CD4-positive, alpha-beta T cell (primary cell): ENCODE measurements around the gene ZNF480. TPM values are rescaled to one million over a fixed set of nuclear protein-coding genes. Genes with fewer than 3 reads are reported as not detected.

ENCODE experiments used
- ATAC-seq: fragments of 200-7000 bp; cut with Tn5 transposase; one replicate; pipeline ENCODE4 v1.10.0; 2022; ENCODE audit warnings: mild to moderate bottlenecking; ENCODE audit not compliant: poor library complexity
- CTCF ChIA-PET: fragments of 350-600 bp; sonication (Branson Sonifier 250); formaldehyde crosslinking; loops from one replicate; lab custom pipeline; 2021; ENCODE audit warnings: antibody characterized with exemption, inconsistent platforms; lab: Charles Lee
- POLR2A ChIA-PET: fragments of 350-600 bp; sonication (Branson Sonifier 250); formaldehyde crosslinking; loops from one replicate; lab custom pipeline; 2021; ENCODE audit warnings: antibody characterized with exemption, inconsistent platforms; lab: Charles Lee
- DNase-seq, 14 experiments: peaks; one replicate each; pipeline ENCODE4 v3.0.0-alpha.2; 2013 to 2020; ENCODE audit warnings: mixed read lengths in 2 of 14
- H3K27ac ChIP-seq, 2 donors: one replicate each; pipeline versions ENCODE4 v1.5.1 to v1.7.0; 2013; ENCODE audit warnings: low read length in 2 of 2, low read depth in 1 of 2, mild to moderate bottlenecking in 1 of 2
- H3K27me3 ChIP-seq, 2 experiments: 1 replicate in 1 of 2; 2 replicates in 1 of 2; pipeline versions ENCODE4 v1.6.1 to v1.7.0; 2013; ENCODE audit warnings: low read length in 2 of 2, control low read depth in 1 of 2, mild to moderate bottlenecking in 1 of 2, moderate library complexity in 1 of 2; ENCODE audit not compliant: insufficient read depth in 2 of 2, control insufficient read depth in 1 of 2
- H3K36me3 ChIP-seq: one replicate; pipeline ENCODE4 v1.6.1; 2013; ENCODE audit warnings: low read length, control low read depth; ENCODE audit not compliant: insufficient read depth
- H3K4me1 ChIP-seq: one replicate; pipeline ENCODE4 v1.6.1; 2013; ENCODE audit warnings: low read length, control low read depth; ENCODE audit not compliant: insufficient read depth
- H3K4me3 ChIP-seq: one replicate; pipeline ENCODE4 v1.5.1; 2013; ENCODE audit warnings: mild to moderate bottlenecking, low read length, moderate library complexity
- H3K9me3 ChIP-seq, 2 experiments: 1 replicate in 1 of 2; 2 replicates in 1 of 2; pipeline versions ENCODE4 v1.6.1 to v1.7.0; 2013; ENCODE audit warnings: low read length in 2 of 2, mild to moderate bottlenecking in 2 of 2, control low read depth in 1 of 2, moderate library complexity in 1 of 2; ENCODE audit not compliant: control insufficient read depth in 1 of 2, insufficient read depth in 1 of 2
- H3K27ac Mint-ChIP-seq: one replicate; pipeline ENCODE4 v1.8.0; 2020; ENCODE audit warnings: mixed read lengths
- H3K27me3 Mint-ChIP-seq: one replicate; pipeline ENCODE4 v1.8.0; 2021; ENCODE audit warnings: mixed read lengths
- H3K36me3 Mint-ChIP-seq: one replicate; pipeline ENCODE4 v1.8.0; 2021; ENCODE audit warnings: low read depth, mixed read lengths
- H3K4me1 Mint-ChIP-seq: one replicate; pipeline ENCODE4 v1.8.0; 2021; ENCODE audit warnings: low read depth, mixed read lengths
- H3K4me3 Mint-ChIP-seq: one replicate; pipeline ENCODE4 v1.8.0; 2020; ENCODE audit warnings: mild to moderate bottlenecking, mixed read lengths
- H3K9me3 Mint-ChIP-seq: one replicate; pipeline ENCODE4 v1.8.0; 2020; ENCODE audit warnings: mixed read lengths
- intact Hi-C, 2 experiments: fragments of 100-400 bp; cut with DNase I in 1 of 2; cut with micrococcal nuclease in 1 of 2; formaldehyde crosslinking; loops; one replicate each; pipeline versions ENCODE4 v1.15.1 to v1.9.0; 2023 to 2025; cut with DNase I, micrococcal nuclease
- total RNA-seq, 174 experiments: library from RNA in 2 of 174; stranded (reverse) in 2 of 174; gene quantifications; one replicate each; pipeline ENCODE4 v1.2.3 and lab custom pipeline; 2021 to 2026
- TF ChIP-seq, protein P1 (sequence below): fragments of 200-600 bp; IDR thresholded peaks from one replicate; pipeline ENCODE4 v1.8.0; 2022; ENCODE audit warnings: antibody characterized with exemption, mild to moderate bottlenecking

Gene ZNF480
- total RNA-seq, 2 experiments from 2014 or later: 4.8 to 5.3 TPM

DNA sequence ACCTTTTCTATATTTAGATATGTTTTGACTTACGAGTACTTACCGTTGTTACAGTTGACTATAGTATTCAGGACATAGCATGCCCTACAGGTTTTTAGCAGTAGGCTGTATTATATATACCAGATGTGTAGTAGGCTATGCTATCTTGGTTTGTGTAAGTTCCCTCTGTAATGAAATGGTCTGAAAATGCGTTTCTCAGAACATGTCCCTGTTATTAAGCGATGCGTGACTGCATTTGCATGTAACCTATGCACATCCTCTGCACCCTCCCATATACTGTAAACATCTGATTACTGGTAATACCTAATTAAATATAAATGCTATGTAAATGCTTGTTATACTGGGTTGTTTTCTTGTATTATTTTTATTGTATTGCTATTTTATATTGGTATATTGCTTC is 21.0 kb upstream of the ZNF480 start:
- peaks cover 29% of the 10 kb centered on the region for H3K4me1 ChIP-seq
- no peaks in the 10 kb centered on the region for H3K27me3 ChIP-seq
- Mint-ChIP-seq H3K4me3 (no peak overlapping the region), H3K27me3 (no peaks in the 10 kb centered on the region), H3K9me3 (peaks cover 16% of the 10 kb centered on the region), H3K4me1 (peaks cover 39% of the 10 kb centered on the region), H3K36me3 (peaks cover 93% of the 10 kb centered on the region), H3K27ac (no peak overlapping the region)
- CTCF ChIA-PET: no interaction called here
- no peak overlapping the region for H3K27ac ChIP-seq
- no peak overlapping the region for H3K4me3 ChIP-seq
- ATAC-seq (no peak), DNase-seq (no peak)
- intact Hi-C loops: no loop called here
- H3K9me3 ChIP-seq: peaks cover 43 to 54% of the 10 kb centered on the region in 2 experiments
- H3K36me3 ChIP-seq: peaks cover 50% of the 10 kb centered on the region
- TF ChIP-seq, protein P1, sequence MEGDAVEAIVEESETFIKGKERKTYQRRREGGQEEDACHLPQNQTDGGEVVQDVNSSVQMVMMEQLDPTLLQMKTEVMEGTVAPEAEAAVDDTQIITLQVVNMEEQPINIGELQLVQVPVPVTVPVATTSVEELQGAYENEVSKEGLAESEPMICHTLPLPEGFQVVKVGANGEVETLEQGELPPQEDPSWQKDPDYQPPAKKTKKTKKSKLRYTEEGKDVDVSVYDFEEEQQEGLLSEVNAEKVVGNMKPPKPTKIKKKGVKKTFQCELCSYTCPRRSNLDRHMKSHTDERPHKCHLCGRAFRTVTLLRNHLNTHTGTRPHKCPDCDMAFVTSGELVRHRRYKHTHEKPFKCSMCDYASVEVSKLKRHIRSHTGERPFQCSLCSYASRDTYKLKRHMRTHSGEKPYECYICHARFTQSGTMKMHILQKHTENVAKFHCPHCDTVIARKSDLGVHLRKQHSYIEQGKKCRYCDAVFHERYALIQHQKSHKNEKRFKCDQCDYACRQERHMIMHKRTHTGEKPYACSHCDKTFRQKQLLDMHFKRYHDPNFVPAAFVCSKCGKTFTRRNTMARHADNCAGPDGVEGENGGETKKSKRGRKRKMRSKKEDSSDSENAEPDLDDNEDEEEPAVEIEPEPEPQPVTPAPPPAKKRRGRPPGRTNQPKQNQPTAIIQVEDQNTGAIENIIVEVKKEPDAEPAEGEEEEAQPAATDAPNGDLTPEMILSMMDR: no peak
- POLR2A ChIA-PET: no interaction called here

DNA sequence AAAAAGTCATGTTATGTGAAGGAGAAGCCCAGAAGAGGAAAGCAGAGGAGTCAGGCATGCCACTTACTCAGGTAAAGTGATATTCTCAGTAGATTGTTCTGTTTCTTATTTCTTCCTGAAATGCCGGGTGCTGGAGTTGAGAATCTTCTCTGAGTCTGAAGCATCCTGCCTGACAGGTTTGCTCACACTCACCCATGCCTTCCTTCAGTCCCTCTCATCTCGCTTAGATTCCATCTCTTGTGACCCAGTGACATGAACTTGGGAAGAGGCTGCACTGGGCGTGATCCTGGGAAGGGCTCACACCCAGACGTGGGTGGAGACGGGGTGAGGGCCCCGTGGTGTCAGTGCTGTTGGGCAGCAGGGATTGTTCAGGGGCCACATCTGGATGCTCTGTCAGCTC is 19.5 kb upstream of the ZNF480 start:
- Histone ChIP-seq H3K36me3 (peaks cover 51% of the 10 kb centered on the region), H3K4me1 (peaks cover 19% of the 10 kb centered on the region), H3K27ac (no peak overlapping the region), H3K27me3 (no peaks in the 10 kb centered on the region), H3K4me3 (no peak overlapping the region), H3K9me3 (peaks cover 57 to 65% of the 10 kb centered on the region in 2 experiments)
- DNase-seq (no peak), ATAC-seq (no peak)
- Mint-ChIP-seq H3K27ac (no peak overlapping the region), H3K9me3 (peaks cover 20% of the 10 kb centered on the region), H3K4me1 (peaks cover 27% of the 10 kb centered on the region), H3K4me3 (no peak overlapping the region), H3K27me3 (no peaks in the 10 kb centered on the region), H3K36me3 (peaks cover 95% of the 10 kb centered on the region)
- intact Hi-C loops: no loop called here
- CTCF ChIA-PET: no interaction called here
- POLR2A ChIA-PET: no interaction called here
- TF ChIP-seq, protein P1: no peak

DNA sequence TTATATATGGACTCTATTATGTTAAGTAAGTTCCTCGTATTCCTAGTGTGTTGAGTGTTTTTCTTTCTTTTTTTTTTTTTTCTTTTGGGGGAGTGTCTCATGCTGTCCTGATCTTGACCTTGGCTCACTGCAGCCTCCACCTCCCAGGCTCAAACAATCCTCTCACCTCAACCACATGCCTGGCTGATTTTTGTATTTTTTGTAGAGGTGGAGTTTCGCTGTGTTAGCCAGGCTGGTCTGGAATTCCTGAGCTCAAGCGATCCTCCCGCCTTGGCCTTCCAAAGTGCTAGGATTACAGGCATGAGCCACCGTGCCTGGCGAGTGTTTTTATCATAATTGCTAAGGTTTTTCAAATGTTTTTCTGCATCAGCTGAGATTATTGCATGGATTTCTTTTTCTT is 10.7 kb upstream of the ZNF480 start:
- H3K36me3 ChIP-seq: peaks cover 69% of the 10 kb centered on the region
- no peak overlapping the region for H3K27ac ChIP-seq
- ATAC-seq: no peak
- Mint-ChIP-seq H3K9me3 (peaks cover 13% of the 10 kb centered on the region), H3K27me3 (no peaks in the 10 kb centered on the region), H3K4me3 (no peak overlapping the region), H3K4me1 (peaks cover 8% of the 10 kb centered on the region), H3K36me3 (peaks cover 97% of the 10 kb centered on the region), H3K27ac (no peak overlapping the region)
- CTCF ChIA-PET: no interaction called here
- no peak overlapping the region for H3K4me3 ChIP-seq
- peaks cover 62 to 78% of the 10 kb centered on the region in 2 experiments for H3K9me3 ChIP-seq
- no peak for DNase-seq
- POLR2A ChIA-PET: no interaction called here
- TF ChIP-seq, protein P1: no peak
- no peaks in the 10 kb centered on the region for H3K4me1 ChIP-seq
- H3K27me3 ChIP-seq: no peaks in the 10 kb centered on the region
- intact Hi-C loops: no loop called here
